ENCODE measurements around the gene RBBP6. TPM values are rescaled to one million over a fixed set of nuclear protein-coding genes. Genes with fewer than 3 reads are reported as not detected.
"Not testable (repeated sequence)": the region's sequence is repeated elsewhere in the genome, so short reads cannot be mapped to it uniquely, and the experiment has no call there.

Gene RBBP6
- polyA plus RNA-seq, 2 of the 4 experiments (the other 2 are of a cell fraction), result 25.0 to 49.3 TPM

- DNase-seq (ENCODE audit: low read depth in 1 of 2, low spot score in 1 of 2), result no peak
- no peak for TF ChIP-seq USF2 (IDR thresholded peaks at IDR 0.05)
- no peak for TF ChIP-seq HES2 (IDR thresholded peaks at IDR 0.05)
- no peak for TF ChIP-seq BCL3 (IDR thresholded peaks at IDR 0.05)
- no peak for TF ChIP-seq PBX3 (IDR thresholded peaks at IDR 0.05)
- TF ChIP-seq RARB (CRISPR knock-in tag; IDR thresholded peaks at IDR 0.05), result no peak
- TF ChIP-seq ELK1 (IDR thresholded peaks at IDR 0.05; ENCODE audit: low read depth, low read length), result no peak
- ChIA-PET CTCF (interaction anchor here (1.2 to 1.6 kb wide), 5 partner anchors 10 to 74 kb away, joined by 3 to 5 read pairs (median 3); partner anchors contain the start of gene RBBP6), POLR2A (no interaction called here)
- no peaks in the 10 kb centered on the region for H3K4me1 ChIP-seq
- H3K27ac ChIP-seq, result no peak overlapping the region
- no peaks in the 10 kb centered on the region for H3K9me3 ChIP-seq
- FAIRE-seq, result no peak
- no peak overlapping the region for H3K4me2 ChIP-seq
- ATAC-seq, result no peak
- whole genome bisulfite sequencing (ENCODE audit: missing lambda C conversion rate), result 65% methylated on average over 4 of the region's 4 CpGs
- H3K4me3 ChIP-seq, result no peak overlapping the region
These were observed 73.3 kb downstream of the RBBP6 start for GRCh38 chr16:24612656-24613055.

- H3K27ac ChIP-seq; ATAC-seq; H3K4me1 ChIP-seq; H3K9me3 ChIP-seq; POLR2A ChIA-PET; H3K4me3 ChIP-seq; FAIRE-seq; DNase-seq (ENCODE audit: low read depth in 1 of 2, low spot score in 1 of 2); H3K4me2 ChIP-seq: not testable (repeated sequence)
- 89% methylated on average over 5 of the region's 5 CpGs for WGBS (ENCODE audit: missing lambda C conversion rate)
- CTCF ChIA-PET, result interaction anchor here (1.1 to 1.6 kb wide), 5 partner anchors 11 to 76 kb away, joined by 3 to 4 read pairs (median 3); partner anchors contain the start of gene RBBP6
These were observed 73.9 kb downstream of the RBBP6 start for GRCh38 chr16:24613267-24613666.

GRCh38 chr16:24617502-24617901 is 78.1 kb downstream of the RBBP6 start:
- WGBS (ENCODE audit: missing lambda C conversion rate), result 74% methylated on average over 2 of the region's 2 CpGs
- H3K27ac ChIP-seq, result no peak overlapping the region
- H3K4me1 ChIP-seq, result no peaks in the 10 kb centered on the region
- FAIRE-seq, result no peak
- no peak for ATAC-seq
- ChIA-PET CTCF (interaction anchor here (0.6 kb wide), 1 partner anchor 10 kb away, joined by 3 read pairs; no protein-coding TSS in a partner anchor), POLR2A (no interaction called here)
- H3K4me2 ChIP-seq, result no peak overlapping the region
- no peak overlapping the region for H3K4me3 ChIP-seq
- TF ChIP-seq BCL3 (IDR thresholded peaks at IDR 0.05) (no peak), MYC (IDR thresholded peaks at IDR 0.05; ENCODE audit: borderline replicate concordance, low read length) (no peak), RCOR1 (IDR thresholded peaks at IDR 0.05; ENCODE audit: low read depth, low read length) (no peak), HEYL (CRISPR knock-in tag; IDR thresholded peaks at IDR 0.05) (no peak), EHF (CRISPR knock-in tag; IDR thresholded peaks at IDR 0.05) (no peak)
- no peaks in the 10 kb centered on the region for H3K9me3 ChIP-seq
- no peak for DNase-seq (ENCODE audit: low read depth in 1 of 2, low spot score in 1 of 2)

Other genes with a start within 250 kb of the RBBP6 start
- gene TNRC6A, start 190.1 kb downstream of the RBBP6 start, polyA plus RNA-seq (2011; rRNA removed), result 51.6 and 61.2 TPM in 2 replicates
- gene TNRC6A, start 190.1 kb downstream of the RBBP6 start, polyA plus RNA-seq (2017; fragmentation: RNase III; extraction: RNeasy Plus Mini Kit Qiagen cat#74134 plus additional on column Dnase treatment), result 26.7 to 28.8 TPM (median 27.9 TPM) in 3 replicates

All from A549 (cell line).